AG04450 (cell line): ENCODE results near the gene ZNFX1. TPM values are rescaled to one million over a fixed set of nuclear protein-coding genes. Genes with fewer than 3 reads are reported as not detected.
A peak's percentile ranks its signal among the peaks of the same experiment; 100 is the strongest.

Experiments used
- CTCF ChIA-PET: fragments of 300-600, 350-600 bp; formaldehyde crosslinking; extraction: SDS; loops from one replicate; lab custom pipeline; 2022; ENCODE audit warnings: antibody characterized with exemption, inconsistent platforms; lab: Charles Lee
- POLR2A ChIA-PET: fragments of 350-600 bp; formaldehyde crosslinking; extraction: SDS; loops from one replicate; lab custom pipeline; 2021; ENCODE audit warnings: antibody characterized with exemption, inconsistent platforms; lab: Yijun Ruan, JAX
- DNase-seq: peaks from one replicate; pipeline ENCODE4 v3.0.0-alpha.2; 2011; ENCODE audit warnings: low read depth, low spot score
- H3K27ac ChIP-seq: one replicate; pipeline ENCODE4 v1.5.1; 2012; ENCODE audit warnings: low read depth, low read length, control low read depth
- H3K27me3 ChIP-seq: one replicate; pipeline ENCODE4 v1.6.0; 2012; ENCODE audit warnings: low read length; ENCODE audit not compliant: control insufficient read depth, insufficient read depth
- H3K4me3 ChIP-seq: 2 replicates; pipeline ENCODE4 v1.5.1; 2011; ENCODE audit warnings: mild to moderate bottlenecking, low read depth, low read length, control low read depth
- H3K9me3 ChIP-seq: 2 replicates; pipeline ENCODE4 v1.5.1; 2012; ENCODE audit warnings: low read length; ENCODE audit not compliant: control insufficient read depth, insufficient read depth
- CTCF ChIP-seq: IDR thresholded peaks from 2 replicates; pipeline ENCODE4 v1.5.1; 2011; ENCODE audit warnings: low read depth, low read length, control low read depth, inconsistent platforms
- polyA plus RNA-seq: library from polyadenylated mRNA; depleted of rRNA; stranded (reverse); fragments of >200 nt; gene quantifications from 2 replicates; pipeline ENCODE4 v1.2.3, GENCODE V29; 2011

ZNFX1 gene
- polyA plus RNA-seq, 1 experiment = 9.6 TPM

DNA sequence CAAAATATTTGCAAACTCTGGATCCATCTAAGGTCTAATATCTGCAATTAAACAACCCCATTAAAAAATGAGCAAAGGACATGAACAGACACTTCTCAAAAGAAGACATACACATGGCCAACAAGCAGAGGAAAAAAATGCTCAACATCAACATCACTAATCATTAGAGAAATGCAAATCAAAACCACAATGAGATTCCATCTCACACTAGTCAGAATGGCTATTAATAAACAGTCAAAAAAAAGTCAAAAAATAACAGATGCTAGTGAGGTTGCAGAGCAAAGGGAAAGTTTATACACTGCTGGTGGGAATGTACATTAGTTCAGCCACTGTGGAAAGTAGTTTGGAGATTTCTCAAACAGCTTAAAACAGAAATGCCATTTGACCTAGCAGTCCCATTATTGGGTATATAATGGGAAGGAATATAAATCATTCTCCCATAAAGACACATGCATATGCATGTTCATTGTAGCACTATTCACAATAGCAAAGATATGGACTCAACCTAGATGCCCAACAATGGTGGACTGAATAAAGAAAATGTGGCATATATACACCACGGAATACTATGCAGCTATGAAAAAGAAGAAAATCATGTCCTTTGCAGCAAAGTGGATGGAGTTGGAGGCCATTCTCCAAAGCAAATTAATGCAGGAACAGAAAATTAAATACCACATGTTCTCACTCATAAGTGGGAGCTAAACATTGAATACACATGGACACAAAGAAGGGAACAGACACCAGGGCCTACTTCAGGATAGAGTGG is 9.1 kb downstream of the ZNFX1 start:
- POLR2A ChIA-PET = interaction anchor here (0.8 to 1.0 kb wide), 2 partner anchors 8 to 9 kb away, joined by 3 to 5 read pairs; partner anchors contain the start of gene ZNFX1
- CTCF ChIA-PET = interaction anchor here (1.7 to 2.6 kb wide), 2 partner anchors 23 to 51 kb away, joined by 5 to 7 read pairs; no protein-coding TSS in a partner anchor
- peak; percentile 47 for DNase-seq
- no peaks in the 10 kb centered on the region for H3K9me3 ChIP-seq
- H3K4me3 ChIP-seq = no peak overlapping the region
- 0 out of 2 replicates have a peak, but pooled peaks have one; percentile 13 for TF ChIP-seq CTCF
- H3K27ac ChIP-seq = no peak overlapping the region
- H3K27me3 ChIP-seq = no peaks in the 10 kb centered on the region

GRCh38 chr20:49267327-49267726 is 10.5 kb downstream of the ZNFX1 start:
- ChIA-PET POLR2A (no interaction called here), CTCF (interaction anchor here (0.8 to 2.6 kb wide), 3 partner anchors 21 to 53 kb away, joined by 3 to 7 read pairs (median 5); no protein-coding TSS in a partner anchor)

GRCh38 chr20:49262444-49262843 is 15.4 kb downstream of the ZNFX1 start:
- Histone ChIP-seq H3K9me3 (no peaks in the 10 kb centered on the region), H3K4me3 (no peak overlapping the region), H3K27me3 (no peaks in the 10 kb centered on the region), H3K27ac (no peak overlapping the region)
- DNase-seq = no peak
- no peak for TF ChIP-seq CTCF
- CTCF ChIA-PET = interaction anchor here (0.7 kb wide), 1 partner anchor 66 kb away, joined by 3 read pairs; no protein-coding TSS in a partner anchor
- POLR2A ChIA-PET = interaction anchor here (0.6 to 0.8 kb wide), 3 partner anchors 15 to 225 kb away, joined by 3 to 4 read pairs (median 3); partner anchors contain the start of gene ZNFX1

More at GRCh38 chr20:49267327-49267726, 10.5 kb downstream of the ZNFX1 start:
- no peak for TF ChIP-seq CTCF
- DNase-seq = no peak
- no peaks in the 10 kb centered on the region for H3K27me3 ChIP-seq
- H3K4me3 ChIP-seq = no peak overlapping the region
- H3K9me3 ChIP-seq = no peaks in the 10 kb centered on the region
- H3K27ac ChIP-seq = no peak overlapping the region

- TF ChIP-seq CTCF = no peak
- DNase-seq = no peak
- Histone ChIP-seq H3K4me3 (no peak overlapping the region), H3K27ac (no peak overlapping the region), H3K9me3 (no peaks in the 10 kb centered on the region), H3K27me3 (no peaks in the 10 kb centered on the region)
- POLR2A ChIA-PET = interaction anchor here (1.0 kb wide), 1 partner anchor 8 kb away, joined by 5 read pairs; no protein-coding TSS in a partner anchor
- CTCF ChIA-PET = no interaction called here
Observed at GRCh38 chr20:49261173-49261572, 16.7 kb downstream of the ZNFX1 start.

DNA sequence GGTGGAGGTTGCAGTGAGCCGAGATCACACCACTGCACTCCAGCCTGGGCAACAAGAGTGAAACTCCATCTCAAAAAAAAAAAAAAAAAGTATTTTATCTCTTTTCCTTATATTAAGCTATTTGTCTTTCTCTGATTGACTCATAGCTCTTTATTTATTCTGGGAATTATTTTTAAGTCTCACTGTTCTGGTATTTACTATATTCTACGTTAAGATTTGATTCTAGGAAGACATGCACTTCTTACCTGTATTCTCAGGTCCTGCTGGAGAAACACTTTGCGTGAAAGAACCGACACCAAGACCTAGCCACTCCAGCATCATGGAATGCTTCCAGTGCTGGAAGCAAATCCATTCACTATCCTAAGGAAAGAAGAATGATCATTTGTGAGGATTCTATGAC is 17.6 kb downstream of the ZNFX1 start:
- ChIA-PET POLR2A (interaction anchor here (1.0 to 1.2 kb wide), 2 partner anchors 9 to 18 kb away, joined by 4 to 5 read pairs; partner anchors contain the start of gene ZNFX1), CTCF (interaction anchor here (1.0 kb wide), 2 partner anchors 14 to 60 kb away, joined by 4 to 6 read pairs; no protein-coding TSS in a partner anchor)
- DNase-seq = no peak
- no peak for TF ChIP-seq CTCF
- Histone ChIP-seq H3K9me3 (no peaks in the 10 kb centered on the region), H3K27me3 (no peaks in the 10 kb centered on the region), H3K27ac (no peak overlapping the region), H3K4me3 (no peak overlapping the region)
